ENCODE measurements around the gene DISP1. TPM values are rescaled to one million over a fixed set of nuclear protein-coding genes. Genes with fewer than 3 reads are reported as not detected.

DISP1 gene
- total and polyA plus RNA-seq, 2 donors from 2014 or later = 7.0 to 17.5 TPM

GRCh38 chr1:222788402-222789156 is 26.3 kb upstream of the DISP1 start:
- no peak overlapping the region for H3K4me3 ChIP-seq (ENCODE audit: low read length in 3 of 3)
- H3K27ac ChIP-seq (ENCODE audit: low read depth in 2 of 2, low read length in 2 of 2) = no peak overlapping the region
- DNase-seq (no peak), FAIRE-seq (no peak)
- no peaks in the 10 kb centered on the region for H3K4me1 ChIP-seq (ENCODE audit: control insufficient read depth in 2 of 3, insufficient read depth in 2 of 3, low read depth in 1 of 3, low read length in 3 of 3)
- no peaks in the 10 kb centered on the region for H3K9me3 ChIP-seq (ENCODE audit: control insufficient read depth in 2 of 3, insufficient read depth in 1 of 3, low read length in 3 of 3)
- no peaks in the 10 kb centered on the region for H3K27me3 ChIP-seq (ENCODE audit: control insufficient read depth, insufficient read depth, low read length)
- H3K36me3 ChIP-seq (ENCODE audit: control insufficient read depth in 2 of 3, insufficient read depth in 3 of 3, low read length in 3 of 3) = no peaks in the 10 kb centered on the region
- intact Hi-C loops (cut with DNase I) = no loop called here
- no peak overlapping the region for H3K9ac ChIP-seq (ENCODE audit: low read length in 3 of 3)
- TF ChIP-seq CTCF (IDR thresholded peaks at IDR 0.05; ENCODE audit: borderline replicate concordance, extremely low read depth, insufficient read depth) = no peak

DNA sequence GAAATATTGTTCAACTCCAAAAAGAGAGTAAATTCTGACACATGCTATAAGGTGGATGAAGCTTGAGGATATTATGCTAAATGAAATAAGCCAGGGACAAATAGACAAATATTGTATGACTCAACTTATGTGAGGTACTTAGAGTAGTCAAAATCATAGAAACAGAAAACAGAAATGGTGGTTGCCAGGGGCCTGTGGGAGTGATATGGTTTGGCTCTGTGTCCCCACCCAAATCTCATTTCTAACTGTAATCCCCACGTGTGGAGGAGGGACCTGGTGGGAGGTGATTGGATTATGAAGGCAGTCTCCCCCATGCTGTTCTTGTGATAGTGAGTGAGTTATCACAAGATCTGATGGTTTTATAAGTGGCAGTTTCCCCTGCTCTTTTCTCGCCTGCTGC is 24.7 kb upstream of the DISP1 start:
- Histone ChIP-seq H3K4me1 (ENCODE audit: control insufficient read depth in 2 of 3, insufficient read depth in 2 of 3, low read depth in 1 of 3, low read length in 3 of 3) (peaks cover 0 to 3% (median 0%) of the 10 kb centered on the region in 3 donors), H3K4me3 (ENCODE audit: low read length in 3 of 3) (no peak overlapping the region), H3K36me3 (ENCODE audit: control insufficient read depth in 2 of 3, insufficient read depth in 3 of 3, low read length in 3 of 3) (no peaks in the 10 kb centered on the region), H3K9ac (ENCODE audit: low read length in 3 of 3) (no peak overlapping the region), H3K27me3 (ENCODE audit: control insufficient read depth, insufficient read depth, low read length) (no peaks in the 10 kb centered on the region), H3K27ac (ENCODE audit: low read depth in 2 of 2, low read length in 2 of 2) (no peak overlapping the region), H3K9me3 (ENCODE audit: control insufficient read depth in 2 of 3, insufficient read depth in 1 of 3, low read length in 3 of 3) (no peaks in the 10 kb centered on the region)
- no peak for TF ChIP-seq CTCF (IDR thresholded peaks at IDR 0.05; ENCODE audit: borderline replicate concordance, extremely low read depth, insufficient read depth)
- DNase-seq = no peak
- intact Hi-C loops (cut with DNase I) = no loop called here
- no peak for FAIRE-seq

GRCh38 chr1:222790520-222790919 is 24.3 kb upstream of the DISP1 start:
- DNase-seq = no peak
- Histone ChIP-seq H3K27ac (ENCODE audit: low read depth in 2 of 2, low read length in 2 of 2) (no peak overlapping the region), H3K36me3 (ENCODE audit: control insufficient read depth in 2 of 3, insufficient read depth in 3 of 3, low read length in 3 of 3) (no peaks in the 10 kb centered on the region), H3K9ac (ENCODE audit: low read length in 3 of 3) (no peak overlapping the region), H3K4me1 (ENCODE audit: control insufficient read depth in 2 of 3, insufficient read depth in 2 of 3, low read depth in 1 of 3, low read length in 3 of 3) (peaks cover 0 to 3% (median 3%) of the 10 kb centered on the region in 3 donors), H3K27me3 (ENCODE audit: control insufficient read depth, insufficient read depth, low read length) (no peaks in the 10 kb centered on the region), H3K4me3 (ENCODE audit: low read length in 3 of 3) (no peak overlapping the region), H3K9me3 (ENCODE audit: control insufficient read depth in 2 of 3, insufficient read depth in 1 of 3, low read length in 3 of 3) (no peaks in the 10 kb centered on the region)
- FAIRE-seq = no peak
- no peak for TF ChIP-seq CTCF (IDR thresholded peaks at IDR 0.05; ENCODE audit: borderline replicate concordance, extremely low read depth, insufficient read depth)
- intact Hi-C loops (cut with DNase I) = no loop called here
